Nephron progenitor cell (in vitro differentiated cells): ENCODE data around the gene SLC25A42.

ENCODE experiments used
- DNase-seq: peaks from one replicate; pipeline ENCODE4 v3.0.0; 2021
- H3K27ac Mint-ChIP-seq: 2 replicates; pipeline ENCODE4 v1.8.0; 2021; ENCODE audit warnings: mild to moderate bottlenecking, moderate library complexity, mixed read lengths
- H3K27me3 Mint-ChIP-seq: 2 replicates; pipeline ENCODE4 v1.8.0; 2021; ENCODE audit warnings: mild to moderate bottlenecking, low read depth, mixed read lengths; ENCODE audit not compliant: poor library complexity
- H3K36me3 Mint-ChIP-seq: 2 replicates; pipeline ENCODE4 v1.8.0; 2021; ENCODE audit warnings: low read depth, mixed read lengths
- H3K4me1 Mint-ChIP-seq: 2 replicates; pipeline ENCODE4 v1.8.0; 2021; ENCODE audit warnings: mixed read lengths
- H3K4me3 Mint-ChIP-seq: 2 replicates; pipeline ENCODE4 v1.8.0; 2021; ENCODE audit warnings: mild to moderate bottlenecking, moderate library complexity, mixed read lengths
- H3K9me3 Mint-ChIP-seq: 2 replicates; pipeline ENCODE4 v1.8.0; 2021; ENCODE audit warnings: mild to moderate bottlenecking, moderate library complexity, mixed read lengths
- CTCF ChIP-seq: fragments of 200-600 bp; sonication (generic); IDR thresholded peaks from 2 replicates; pipeline ENCODE4 v1.5.0; 2021; ENCODE audit warnings: antibody characterized with exemption

The SLC25A42 gene

GRCh38 chr19:19109601-19110000 is 45.8 kb downstream of the SLC25A42 start:
- Mint-ChIP-seq H3K4me3 (peak overlapping the region; percentile 37), H3K4me1 (peaks cover 68% of the 10 kb centered on the region), H3K36me3 (peaks cover 4% of the 10 kb centered on the region), H3K9me3 (no peaks in the 10 kb centered on the region), H3K27me3 (peaks cover 24% of the 10 kb centered on the region), H3K27ac (no peak overlapping the region)
- DNase-seq, result no peak
- TF ChIP-seq CTCF, result no peak

GRCh38 chr19:19110410-19111135 is 46.8 kb downstream of the SLC25A42 start:
- no peaks in the 10 kb centered on the region for H3K9me3 Mint-ChIP-seq
- no peak overlapping the region for H3K4me3 Mint-ChIP-seq
- H3K27me3 Mint-ChIP-seq, result peaks cover 21% of the 10 kb centered on the region

GRCh38 chr19:19111136-19111835 is 47.5 kb downstream of the SLC25A42 start:
- TF ChIP-seq CTCF, result no peak
- H3K9me3 Mint-ChIP-seq, result no peaks in the 10 kb centered on the region
- H3K4me1 Mint-ChIP-seq, result peaks cover 51% of the 10 kb centered on the region
- H3K36me3 Mint-ChIP-seq, result peaks cover 8% of the 10 kb centered on the region
- peak overlapping the region; percentile 47 for H3K4me3 Mint-ChIP-seq
- H3K27ac Mint-ChIP-seq, result no peak overlapping the region
- no peak for DNase-seq
- peaks cover 24% of the 10 kb centered on the region for H3K27me3 Mint-ChIP-seq

More at GRCh38 chr19:19110410-19111135, 46.8 kb downstream of the SLC25A42 start:
- peak; percentile 39 for TF ChIP-seq CTCF
- Mint-ChIP-seq H3K36me3 (peaks cover 4% of the 10 kb centered on the region), H3K4me1 (peaks cover 58% of the 10 kb centered on the region), H3K27ac (no peak overlapping the region)
- DNase-seq, result peak; percentile 74

DNA sequence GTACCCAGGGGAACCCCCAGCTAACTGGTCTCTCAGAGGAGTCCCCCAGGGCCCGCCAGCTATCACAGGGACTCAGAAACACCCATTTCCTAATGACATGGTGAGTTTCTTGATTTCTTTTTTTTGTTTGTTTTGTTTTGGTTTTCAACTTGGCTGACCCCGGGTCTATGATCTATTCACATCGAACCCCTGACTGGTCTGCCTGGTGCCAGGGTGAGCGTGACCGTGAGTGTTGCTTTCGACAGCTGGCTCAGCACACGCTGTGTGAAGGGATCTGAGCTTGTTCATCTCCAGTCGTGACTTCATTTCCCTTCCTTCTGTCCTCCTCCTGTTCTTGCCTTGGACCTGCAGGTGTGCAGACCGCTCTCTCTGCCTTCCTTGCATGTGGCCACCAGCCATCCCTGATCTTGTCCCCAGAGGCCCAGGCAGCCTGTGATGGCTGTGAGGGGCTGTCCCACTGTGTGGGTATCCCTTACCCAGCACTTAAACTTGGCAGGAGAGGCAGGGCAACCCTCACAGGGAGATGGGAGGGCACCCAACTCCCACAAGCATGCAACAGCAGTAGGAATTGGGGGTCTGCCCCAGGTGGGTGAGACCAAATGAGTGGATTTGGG is 48.3 kb downstream of the SLC25A42 start:
- no peak for DNase-seq
- peaks cover 20% of the 10 kb centered on the region for H3K27me3 Mint-ChIP-seq
- no peak for TF ChIP-seq CTCF
- H3K4me1 Mint-ChIP-seq, result peaks cover 47% of the 10 kb centered on the region
- peak overlapping the region; percentile 40 for H3K27ac Mint-ChIP-seq
- H3K36me3 Mint-ChIP-seq, result peaks cover 10% of the 10 kb centered on the region
- peak overlapping the region; percentile 12 for H3K4me3 Mint-ChIP-seq
- no peaks in the 10 kb centered on the region for H3K9me3 Mint-ChIP-seq

DNA sequence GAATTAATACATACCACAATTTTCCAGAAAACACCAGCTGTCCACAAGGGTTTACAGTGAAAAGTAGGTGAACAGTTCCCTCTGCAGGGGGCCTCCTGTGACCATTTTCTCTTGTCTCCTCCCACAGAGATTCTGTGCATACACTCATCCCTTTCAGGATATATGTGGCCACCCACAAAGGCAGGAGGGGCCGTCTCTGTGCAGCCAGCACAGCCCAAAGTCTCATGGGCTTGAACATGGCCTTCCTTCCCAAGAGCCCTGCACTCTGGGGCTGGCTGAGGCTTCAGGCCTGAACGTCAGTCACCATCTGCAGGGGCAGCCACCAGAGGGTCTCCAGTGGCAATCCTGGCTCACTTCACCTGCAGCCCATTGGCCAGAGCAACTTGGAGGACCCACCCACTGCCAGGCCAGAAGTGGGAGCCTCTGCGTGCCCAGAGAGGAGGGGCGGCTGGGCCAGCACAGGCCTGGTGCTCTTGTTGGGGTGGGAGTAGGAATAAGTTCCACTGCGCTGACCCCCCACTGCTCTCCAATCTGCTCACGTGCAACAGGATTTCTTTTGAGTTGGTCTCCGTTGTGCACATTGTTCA is 49.3 kb downstream of the SLC25A42 start:
- Mint-ChIP-seq H3K9me3 (no peaks in the 10 kb centered on the region), H3K27ac (no peak overlapping the region), H3K27me3 (peaks cover 20% of the 10 kb centered on the region), H3K36me3 (peaks cover 5% of the 10 kb centered on the region), H3K4me3 (no peak overlapping the region), H3K4me1 (peaks cover 39% of the 10 kb centered on the region)
- TF ChIP-seq CTCF, result no peak
- peak; percentile 49 for DNase-seq
